Tibial artery (tissue), 4 donors: Measurements from ENCODE around the gene ABR.
"Not testable (repeated sequence)": the region's sequence is repeated elsewhere in the genome, so short reads cannot be mapped to it uniquely, and the experiment has no call there.

Source experiments
- DNase-seq, 2 donors: peaks; one replicate each; pipeline ENCODE4 v3.0.0-alpha.2; 2019
- H3K27ac ChIP-seq, 2 donors: fragments of 200-600 bp; sonication (generic) in 1 of 2; 1 replicate in 1 of 2; 2 replicates in 1 of 2; pipeline ENCODE4 v1.5.1; 2018 to 2019; ENCODE audit warnings: mild to moderate bottlenecking in 1 of 2
- H3K27me3 ChIP-seq, 2 donors: fragments of 200-600 bp; sonication (generic) in 1 of 2; one replicate each; pipeline versions ENCODE4 v1.5.1 to v1.6.0; 2016 to 2019
- H3K36me3 ChIP-seq, 3 donors: fragments of 200-600 bp; sonication (generic) in 2 of 3; one replicate each; pipeline ENCODE4 v1.5.1; 2016 to 2019; ENCODE audit warnings: mild to moderate bottlenecking in 2 of 3
- H3K4me1 ChIP-seq, 4 donors: fragments of 200-600 bp; sonication (generic) in 2 of 4; 1 replicate in 3 of 4; 2 replicates in 1 of 4; pipeline ENCODE4 v1.5.1; 2016 to 2019
- H3K4me3 ChIP-seq, 2 donors: fragments of 200-600 bp; sonication (generic) in 1 of 2; 1 replicate in 1 of 2; 2 replicates in 1 of 2; pipeline ENCODE4 v1.5.1; 2018 to 2019; ENCODE audit warnings: mild to moderate bottlenecking in 2 of 2
- H3K9me3 ChIP-seq, 3 donors: fragments of 200-600 bp; sonication (generic) in 1 of 3; one replicate each; pipeline ENCODE4 v1.5.1; 2016 to 2019
- CTCF ChIP-seq, 2 experiments: fragments of 200-600 bp in 1 of 2; fragments of 450-650 bp in 1 of 2; IDR thresholded peaks; one replicate each; pipeline ENCODE4 v1.5.1; 2017 to 2019; ENCODE audit warnings: antibody characterized with exemption in 2 of 2, mild to moderate bottlenecking in 1 of 2, moderate library complexity in 1 of 2
- intact Hi-C: fragments of 100-400 bp; cut with DNase I; formaldehyde crosslinking; loops from one replicate; pipeline ENCODE4 v1.15.0; 2023; ENCODE audit warnings: low total_unique reads

Gene ABR

DNA sequence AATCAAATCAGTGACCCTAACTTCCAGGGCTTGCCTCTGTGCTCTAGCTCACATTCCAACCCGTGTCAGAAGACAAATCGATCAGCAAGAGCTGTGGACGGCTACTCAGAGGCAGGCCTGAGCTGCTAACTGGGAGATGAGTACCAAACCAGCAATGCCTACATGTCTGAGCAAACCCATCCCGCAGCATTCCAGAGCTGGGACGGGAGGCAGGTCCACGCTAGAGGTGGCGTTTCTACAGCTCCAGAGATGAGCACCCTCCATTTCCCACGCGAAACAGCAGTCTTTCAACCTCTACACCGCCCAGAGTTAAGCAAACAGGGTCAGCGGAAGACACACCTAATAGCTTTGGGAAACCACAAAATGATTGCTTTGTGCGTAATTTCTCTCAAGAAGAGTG, 206.7 kb downstream of the ABR start:
- H3K4me1 ChIP-seq: peaks cover 0 to 23% (median 10%) of the 10 kb centered on the region in 4 donors
- no peak for TF ChIP-seq CTCF (IDR thresholded peaks at IDR 0.05)
- no peak for DNase-seq
- intact Hi-C loops: loop anchor here (10.0 kb wide), 1 partner anchor 58 kb away; no protein-coding TSS in a partner anchor
- H3K4me3 ChIP-seq: no peak overlapping the region
- H3K36me3 ChIP-seq: no peaks in the 10 kb centered on the region
- no peaks in the 10 kb centered on the region for H3K27me3 ChIP-seq
- H3K9me3 ChIP-seq: no peaks in the 10 kb centered on the region
- no peak overlapping the region for H3K27ac ChIP-seq

DNA sequence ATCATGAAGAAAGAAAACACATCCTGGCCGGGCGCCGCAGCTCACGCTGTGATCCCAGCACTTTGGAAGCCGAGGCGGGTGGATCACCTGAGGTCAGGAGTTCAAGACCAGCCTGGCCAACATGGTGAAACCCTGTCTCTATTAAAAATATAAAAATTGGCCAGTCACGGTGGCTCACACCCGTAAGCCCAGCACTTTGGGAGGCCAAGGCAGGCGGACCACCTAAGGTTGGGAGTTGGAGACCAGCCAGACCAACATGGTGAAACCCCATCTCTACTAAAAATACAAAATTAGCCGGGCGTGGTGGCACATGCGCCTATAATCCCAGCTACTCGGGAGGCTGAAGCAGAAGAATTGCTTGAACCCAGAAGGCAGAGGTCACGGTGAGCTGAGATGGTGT, 207.9 kb downstream of the ABR start:
- intact Hi-C loops: loop anchor here (10.0 kb wide), 1 partner anchor 57 kb away; no protein-coding TSS in a partner anchor

GRCh38 chr17:970364-970763, 209.4 kb downstream of the ABR start:
- DNase-seq: no peak
- intact Hi-C loops: loop anchor here (10.0 kb wide), 1 partner anchor 56 kb away; no protein-coding TSS in a partner anchor
- peaks cover 0 to 4% (median 2%) of the 10 kb centered on the region in 4 donors for H3K4me1 ChIP-seq
- TF ChIP-seq CTCF (IDR thresholded peaks at IDR 0.05): no peak
- H3K27me3 ChIP-seq: no peaks in the 10 kb centered on the region
- H3K27ac ChIP-seq: no peak overlapping the region
- H3K9me3 ChIP-seq: no peaks in the 10 kb centered on the region
- no peak overlapping the region for H3K4me3 ChIP-seq
- no peaks in the 10 kb centered on the region for H3K36me3 ChIP-seq

More for the DNA sequence above, 207.9 kb downstream of the ABR start:
- H3K36me3 ChIP-seq, H3K27me3 ChIP-seq, H3K9me3 ChIP-seq, H3K27ac ChIP-seq, H3K4me3 ChIP-seq, DNase-seq: not testable (repeated sequence)
- H3K4me1 ChIP-seq: peaks cover 0 to 18% (median 6%) of the 10 kb centered on the region in 4 donors

- Histone ChIP-seq H3K9me3 (no peaks in the 10 kb centered on the region), H3K4me1 (no peaks in the 10 kb centered on the region), H3K36me3 (no peaks in the 10 kb centered on the region), H3K27me3 (no peaks in the 10 kb centered on the region), H3K4me3 (no peak overlapping the region), H3K27ac (no peak overlapping the region)
- DNase-seq: no peak
- intact Hi-C loops: loop anchor here (10.0 kb wide), 1 partner anchor 55 kb away; no protein-coding TSS in a partner anchor
- no peak for TF ChIP-seq CTCF (IDR thresholded peaks at IDR 0.05)
Observed at GRCh38 chr17:969811-970355, 209.9 kb downstream of the ABR start.

DNA sequence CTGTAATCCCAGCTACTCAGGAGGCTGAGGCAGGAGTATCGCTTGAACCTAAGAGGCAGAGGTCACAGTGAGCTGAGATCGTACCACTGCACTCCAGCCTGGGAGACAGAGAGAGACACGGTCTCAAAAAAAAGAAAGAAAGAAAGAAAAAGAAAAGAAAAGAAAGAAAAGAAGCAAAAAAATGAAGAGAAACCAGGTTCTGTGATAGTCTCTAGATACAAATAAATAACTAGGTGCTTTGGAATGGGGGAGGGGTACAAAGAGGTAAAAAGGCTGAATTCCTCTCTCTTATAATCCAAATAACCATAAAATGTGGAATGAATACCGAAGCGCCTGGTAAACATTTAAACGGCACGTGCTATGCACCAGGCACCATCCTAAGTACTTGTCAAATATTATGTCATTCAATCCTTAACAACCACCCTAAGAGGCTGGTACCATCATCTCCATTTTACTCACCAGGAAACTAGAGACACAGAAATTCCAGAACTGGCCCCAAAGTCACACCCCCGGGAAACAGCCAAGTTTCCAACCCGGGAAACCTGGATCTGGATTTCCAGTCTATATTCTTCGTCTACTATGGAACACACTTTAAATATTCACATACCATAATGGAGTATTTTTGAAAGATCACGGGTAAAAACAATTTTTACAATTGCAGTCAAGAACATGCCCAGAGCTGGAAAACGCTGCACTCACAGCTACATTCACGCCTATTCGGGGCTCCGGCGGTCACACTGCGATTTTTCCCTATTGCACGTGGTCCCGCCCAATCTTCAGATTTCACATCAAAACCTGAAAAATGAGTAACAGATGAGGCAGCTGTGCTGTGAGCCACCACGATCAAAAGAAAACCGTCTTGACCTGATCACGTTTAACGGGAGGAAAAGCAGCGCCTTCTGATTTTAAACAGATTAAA, 210.7 kb downstream of the ABR start:
- DNase-seq: no peak
- Histone ChIP-seq H3K36me3 (no peaks in the 10 kb centered on the region), H3K4me1 (no peaks in the 10 kb centered on the region), H3K27ac (no peak overlapping the region), H3K9me3 (no peaks in the 10 kb centered on the region), H3K4me3 (no peak overlapping the region), H3K27me3 (no peaks in the 10 kb centered on the region)
- no peak for TF ChIP-seq CTCF (IDR thresholded peaks at IDR 0.05)
- intact Hi-C loops: no loop called here

GRCh38 chr17:967122-967521, 212.7 kb downstream of the ABR start:
- Histone ChIP-seq H3K27me3 (no peaks in the 10 kb centered on the region), H3K4me1 (no peaks in the 10 kb centered on the region), H3K9me3 (no peaks in the 10 kb centered on the region), H3K4me3 (no peak overlapping the region), H3K27ac (no peak overlapping the region), H3K36me3 (no peaks in the 10 kb centered on the region)
- no peak for TF ChIP-seq CTCF (IDR thresholded peaks at IDR 0.05)
- DNase-seq: no peak
- intact Hi-C loops: no loop called here
